Measurements from ENCODE around the gene ITGAV. TPM values are rescaled to one million over a fixed set of nuclear protein-coding genes. Genes with fewer than 3 reads are reported as not detected.

Gene ITGAV
- total and polyA plus RNA-seq, 2 of the 4 experiments (the other 2 are of a cell fraction): 45.8 to 181 TPM

GRCh38 chr2:186559370-186559769 lies 30.5 kb upstream of the ITGAV start:
- dilution Hi-C loops (cut with HindIII; ENCODE audit: low sequenced_read_pairs, unreplicated experiment): no loop called here
- H3K4ac ChIP-seq (ENCODE audit: low read depth, low read length): no peak overlapping the region
- no peak overlapping the region for H2AFZ ChIP-seq (replicated peaks; ENCODE audit: low read length, poor library complexity)
- H3K9me1 ChIP-seq (ENCODE audit: insufficient read depth, low read length): no peaks in the 10 kb centered on the region
- in situ Hi-C loops (cut with MboI; ENCODE audit: low sequenced_read_pairs): no loop called here
- no peaks in the 10 kb centered on the region for H4K20me1 ChIP-seq (ENCODE audit: insufficient read depth, low read length)
- H3K23ac ChIP-seq (ENCODE audit: low read depth, low read length): no peak overlapping the region
- no peak overlapping the region for H4K5ac ChIP-seq (ENCODE audit: low read depth, low read length)
- H2BK20ac ChIP-seq (ENCODE audit: low read depth, low read length): no peak overlapping the region
- H3K36me3 ChIP-seq (ENCODE audit: control insufficient read depth, insufficient read depth, low read length): no peaks in the 10 kb centered on the region
- no peak overlapping the region for H2BK5ac ChIP-seq (ENCODE audit: low read depth, low read length, poor library complexity, severe bottlenecking)
- no peak overlapping the region for H3K56ac ChIP-seq (ENCODE audit: extremely low read depth, insufficient read depth, low read length)
- no peak overlapping the region for H3K14ac ChIP-seq (replicated peaks; ENCODE audit: low read depth, low read length)
- no peak overlapping the region for H2AK5ac ChIP-seq (ENCODE audit: low read depth, low read length)
- POLR2A ChIA-PET (ENCODE audit: unreplicated experiment): no interaction called here
- no peaks in the 10 kb centered on the region for H3K27me3 ChIP-seq (ENCODE audit: control insufficient read depth, insufficient read depth, low read length)
- BruUV-seq (replicated peaks): no TSS peak
- no peaks in the 10 kb centered on the region for H3K79me1 ChIP-seq (ENCODE audit: low read depth in 1 of 2, low read length in 2 of 2)
- intact Hi-C loops (cut with micrococcal nuclease): no loop called here
- no peak overlapping the region for H3K18ac ChIP-seq (ENCODE audit: low read depth, low read length)
- no peak overlapping the region for H2BK15ac ChIP-seq (ENCODE audit: low read depth, low read length)
- no peak overlapping the region for H2BK120ac ChIP-seq (ENCODE audit: low read depth, low read length)
- H3K4me3 ChIP-seq (ENCODE audit: insufficient read depth, low read depth, low read length): no peak overlapping the region
- H2AK9ac ChIP-seq (replicated peaks; ENCODE audit: low read depth, low read length, poor library complexity): no peak overlapping the region
- no peak overlapping the region for H3K27ac ChIP-seq (ENCODE audit: insufficient read depth, low read length)
- H3K4me1 ChIP-seq (ENCODE audit: control insufficient read depth, insufficient read depth, low read length): no peaks in the 10 kb centered on the region; the same call in 1 of the 2 replicates
- H3K9ac ChIP-seq (ENCODE audit: low read depth, low read length): no peak overlapping the region
- CTCF ChIA-PET: no interaction called here
- DNase-seq (no peak), ATAC-seq (ENCODE audit: low read depth) (no peak)
- H4K91ac ChIP-seq (ENCODE audit: insufficient read depth, low read depth, low read length): no peak overlapping the region
- no peak overlapping the region for H3K4me2 ChIP-seq (ENCODE audit: low read depth, low read length)
- H4K8ac ChIP-seq (ENCODE audit: low read depth in 2 of 2, low read length in 2 of 2): no peak overlapping the region
- TF ChIP-seq RCOR1 (IDR thresholded peaks at IDR 0.05; ENCODE audit: insufficient replicate concordance, low read length) (no peak), USF2 (IDR thresholded peaks at IDR 0.05; ENCODE audit: low read depth, low read length) (no peak), CEBPB (IDR thresholded peaks at IDR 0.05; ENCODE audit: low read depth, low read length) (no peak), RFX5 (IDR thresholded peaks at IDR 0.05; ENCODE audit: low read depth, low read length) (no peak), BHLHE40 (IDR thresholded peaks at IDR 0.05; ENCODE audit: low read depth, low read length) (no peak), MAFK (IDR thresholded peaks at IDR 0.05; ENCODE audit: low read depth, low read length) (no peak), FOS (IDR thresholded peaks at IDR 0.05; ENCODE audit: low read depth, low read length) (no peak), ELK1 (IDR thresholded peaks at IDR 0.05; ENCODE audit: borderline replicate concordance, low read depth, low read length) (no peak), SMC3 (IDR thresholded peaks at IDR 0.05; ENCODE audit: low read depth, low read length) (no peak), MAZ (IDR thresholded peaks at IDR 0.05; ENCODE audit: borderline replicate concordance, low read depth, low read length) (no peak), CTCF (conservative IDR thresholded peaks at IDR 0.05; ENCODE audit: low read depth, low read length) (no peak), RAD21 (IDR thresholded peaks at IDR 0.05; ENCODE audit: low read length) (no peak), NFE2L2 (IDR thresholded peaks at IDR 0.05; ENCODE audit: low read depth, low read length) (no peak), MXI1 (IDR thresholded peaks at IDR 0.05; ENCODE audit: borderline replicate concordance, low read depth, low read length) (no peak), POLR2A (IDR thresholded peaks at IDR 0.05; ENCODE audit: low read depth, low read length) (no peak), CHD1 (IDR thresholded peaks at IDR 0.05; ENCODE audit: low read depth, low read length) (no peak)
- no peaks in the 10 kb centered on the region for H3K9me3 ChIP-seq (ENCODE audit: control insufficient read depth, insufficient read depth, low read length)
